GM18502 (cell line): ENCODE measurements around the gene HMGA1.

ENCODE experiments used
- ATAC-seq: cut with Tn5 transposase; IDR thresholded peaks from one replicate; pipeline ENCODE4 v1.9.1; 2021; ENCODE audit warnings: mild to moderate bottlenecking; ENCODE audit not compliant: unreplicated experiment, poor library complexity

HMGA1 gene

GRCh38 chr6:34284563-34285447 lies 48.1 kb downstream of the HMGA1 start:
- ATAC-seq: no peak

- ATAC-seq: no peak
These were observed 48.9 kb downstream of the HMGA1 start for GRCh38 chr6:34285448-34286164.

GRCh38 chr6:34288581-34288980 lies 51.9 kb downstream of the HMGA1 start:
- ATAC-seq: peak; percentile 52

GRCh38 chr6:34289137-34289536 lies 52.5 kb downstream of the HMGA1 start:
- ATAC-seq: no peak

GRCh38 chr6:34292954-34293353 lies 56.3 kb downstream of the HMGA1 start:
- ATAC-seq: no peak

GRCh38 chr6:34295721-34296120 lies 59.0 kb downstream of the HMGA1 start:
- peak; percentile 87 for ATAC-seq
